8988T (cell line): ENCODE data around the gene GUCY1A2.
"Not testable (repeated sequence)": the region's sequence is repeated elsewhere in the genome, so short reads cannot be mapped to it uniquely, and the experiment has no call there.

ENCODE experiments used
- DNase-seq: peaks from one replicate; pipeline ENCODE4 v3.0.0; 2011

GUCY1A2 gene

DNA sequence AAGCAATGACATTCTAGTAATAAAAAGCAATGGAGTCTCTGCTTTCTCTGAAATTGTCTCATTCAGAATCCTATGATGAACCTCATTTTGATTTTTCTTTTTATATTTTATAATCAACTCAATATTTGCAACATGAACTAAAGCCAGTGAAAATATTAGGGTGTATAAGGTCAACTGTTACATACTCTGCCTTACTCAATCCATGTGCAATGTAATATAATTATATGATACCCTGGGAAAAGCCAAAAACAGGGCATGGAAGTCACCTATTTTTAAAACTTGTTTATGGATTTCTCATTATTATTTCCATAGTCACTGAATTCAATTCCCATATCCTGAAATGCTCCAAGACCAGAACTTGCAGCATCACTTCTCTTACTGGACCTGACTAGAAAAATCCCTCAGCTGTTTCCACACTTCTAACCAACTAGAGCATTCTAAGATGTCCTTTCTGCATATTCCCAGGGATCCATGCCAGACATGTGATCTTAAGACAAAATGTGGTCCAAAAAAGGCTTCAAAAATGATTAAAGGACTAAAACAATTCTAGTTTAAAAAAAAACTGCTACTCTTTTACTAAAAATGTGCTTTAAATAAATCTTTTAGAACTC is 97.3 kb downstream of the GUCY1A2 start:
- no peak for DNase-seq

DNA sequence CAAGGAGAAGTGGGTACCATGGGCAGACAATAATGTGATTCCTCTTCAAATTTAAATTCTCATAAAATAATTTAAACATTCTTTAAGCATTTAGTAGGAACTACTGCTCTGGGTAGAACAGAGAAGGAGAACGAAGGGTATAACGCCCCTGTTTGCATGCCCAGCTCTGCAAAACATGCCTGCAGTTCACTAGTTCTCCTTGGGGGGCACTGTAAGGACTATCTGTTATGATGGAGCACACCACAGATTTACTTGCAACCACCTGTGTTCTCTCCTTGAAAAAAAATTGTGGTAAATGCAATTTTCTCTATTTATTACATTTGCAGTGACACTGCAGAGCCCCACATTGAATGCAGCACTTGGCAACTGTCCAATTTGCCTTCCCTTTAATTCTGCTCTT is 100.3 kb downstream of the GUCY1A2 start:
- DNase-seq, result no peak

DNA sequence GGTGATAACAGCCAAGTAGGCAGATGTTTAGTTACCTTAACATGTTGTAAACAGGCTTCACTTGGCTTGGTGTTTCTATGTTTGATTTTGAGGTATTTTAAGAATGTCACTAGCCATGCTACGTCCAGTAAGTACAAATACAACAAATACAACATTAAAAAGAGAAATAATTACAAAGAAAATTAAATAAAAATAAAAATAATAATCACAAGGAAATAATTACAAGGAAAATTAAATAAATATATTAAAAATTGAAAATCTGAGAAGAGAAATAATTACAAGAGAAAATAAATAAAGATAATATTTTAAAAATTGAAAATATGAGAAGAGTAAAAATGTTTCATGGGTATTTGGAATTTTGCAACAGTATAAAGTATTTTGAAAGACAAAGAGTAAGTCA is 103.9 kb downstream of the GUCY1A2 start:
- DNase-seq, result no peak

DNA sequence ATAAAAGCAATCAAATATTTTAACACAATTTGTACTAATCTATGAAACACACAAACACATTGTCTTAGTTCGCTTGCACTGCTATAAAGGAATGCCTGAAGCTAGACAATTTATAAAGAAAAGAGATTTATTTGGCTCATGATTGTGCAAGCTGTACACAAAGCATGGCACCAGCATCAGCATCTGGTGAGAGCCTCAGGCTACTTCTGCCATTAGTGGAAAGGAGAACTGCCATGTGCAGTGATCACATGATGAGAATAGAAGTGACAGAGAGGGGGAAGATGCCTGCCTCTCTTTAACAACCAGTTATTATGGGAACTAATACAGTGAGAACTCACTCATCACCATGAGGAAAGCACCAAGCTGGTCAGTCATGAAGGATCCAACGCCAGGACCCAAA is 105.1 kb downstream of the GUCY1A2 start:
- no peak for DNase-seq

DNA sequence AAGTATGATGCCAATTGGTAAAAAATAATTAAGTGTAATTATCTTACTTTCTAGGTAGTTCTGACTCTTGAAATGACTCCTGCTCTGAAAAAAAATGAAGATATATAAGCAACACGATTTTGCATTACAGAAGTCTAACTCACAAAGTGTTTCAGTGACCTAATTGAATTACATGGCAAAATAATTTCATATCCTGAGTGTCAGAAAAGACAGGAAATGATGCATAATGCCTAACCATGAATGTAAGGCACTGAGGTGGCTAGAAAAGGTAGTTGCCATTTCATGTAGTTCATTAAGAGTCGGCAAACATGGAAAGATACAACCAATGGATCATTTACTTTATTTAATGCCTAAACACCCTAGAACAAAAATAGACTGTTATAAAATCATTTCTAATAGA is 113.5 kb downstream of the GUCY1A2 start:
- no peak for DNase-seq

DNA sequence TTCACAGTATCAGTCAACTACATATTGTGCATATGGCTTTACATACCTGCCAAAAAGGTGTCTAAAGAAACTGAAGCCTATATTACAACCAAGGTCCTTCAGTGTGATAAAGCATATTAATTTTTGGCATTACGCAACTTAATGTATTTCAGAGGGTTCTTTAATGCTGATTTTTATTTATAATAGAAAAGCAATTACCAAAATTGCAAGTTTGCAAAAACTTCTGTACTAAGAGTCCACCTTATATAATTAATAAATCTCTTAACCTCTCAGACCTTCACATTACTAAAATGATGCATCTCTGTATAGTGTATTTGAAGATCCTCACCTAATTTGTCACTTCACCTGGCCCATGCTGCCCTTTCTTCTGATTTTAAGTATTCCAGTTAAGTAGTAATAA is 128.6 kb downstream of the GUCY1A2 start:
- DNase-seq, result no peak

DNA sequence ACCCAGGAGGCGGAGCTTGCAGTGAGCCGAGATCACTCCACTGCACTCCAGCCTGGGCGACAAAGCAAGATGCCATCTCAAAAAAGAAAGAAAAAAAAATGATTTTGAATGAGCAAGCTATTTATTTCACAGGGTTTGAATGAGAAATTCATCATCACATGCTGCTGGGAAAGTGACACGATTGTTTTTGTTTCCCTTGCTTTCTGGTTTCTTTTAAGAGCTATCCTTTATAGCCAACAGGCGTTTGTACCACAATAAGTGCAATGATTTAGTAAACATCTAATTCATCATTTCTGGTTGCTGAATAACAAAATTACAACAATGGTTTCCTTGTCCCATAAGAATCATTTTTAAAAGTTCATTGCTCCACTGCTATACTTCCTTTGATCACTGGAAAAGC is 129.9 kb downstream of the GUCY1A2 start:
- no peak for DNase-seq

DNA sequence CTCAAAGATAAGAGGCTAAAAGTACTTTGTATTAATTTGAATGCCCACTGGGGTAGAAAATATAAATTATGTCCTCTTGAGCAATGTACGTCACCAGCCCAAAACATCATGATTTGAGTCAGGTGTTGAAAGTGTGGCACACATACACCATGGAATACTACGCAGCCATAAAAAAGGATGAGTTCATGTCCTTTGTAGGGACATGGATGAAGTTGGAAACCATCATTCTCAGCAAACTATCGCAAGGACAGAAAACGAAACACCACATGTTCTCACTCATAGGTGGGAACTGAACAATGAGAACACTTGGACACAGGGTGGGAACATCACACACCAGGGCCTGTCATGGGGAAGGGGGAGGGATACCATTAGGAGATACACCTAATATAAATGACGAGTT is 134.6 kb downstream of the GUCY1A2 start:
- DNase-seq, result not testable (repeated sequence)

DNA sequence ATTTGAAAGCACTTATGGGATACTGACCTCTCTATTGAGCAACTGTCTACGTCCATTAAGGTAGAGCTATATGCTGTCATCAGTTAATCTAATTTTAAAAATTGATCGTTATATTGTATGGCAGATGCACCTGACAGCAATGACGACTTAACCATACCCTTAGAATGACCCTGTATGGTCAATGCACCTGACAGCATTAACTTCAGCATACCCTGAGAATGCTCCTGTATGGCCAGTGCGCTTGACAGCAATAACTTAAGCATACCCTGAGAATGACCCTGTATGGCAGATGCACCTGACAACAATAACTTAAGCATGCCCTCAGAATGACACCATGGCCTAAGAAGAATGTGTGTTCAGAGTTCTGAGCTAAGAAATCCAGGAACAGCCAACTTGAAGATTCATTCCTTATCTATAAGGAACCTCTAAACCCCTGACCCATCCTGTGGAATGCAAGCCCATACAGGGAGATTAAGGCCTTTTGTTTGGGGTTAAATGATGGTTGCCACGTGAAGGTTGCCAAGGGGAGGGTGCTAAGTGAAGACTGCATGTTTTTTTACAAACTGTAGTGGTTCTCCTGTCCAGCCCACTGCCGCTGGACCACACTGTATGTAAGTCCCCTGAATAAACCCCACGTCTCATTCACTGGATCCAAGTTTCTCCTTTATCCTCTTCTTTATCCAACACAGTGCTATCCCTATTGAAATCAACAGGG is 138.3 kb downstream of the GUCY1A2 start:
- no peak for DNase-seq

DNA sequence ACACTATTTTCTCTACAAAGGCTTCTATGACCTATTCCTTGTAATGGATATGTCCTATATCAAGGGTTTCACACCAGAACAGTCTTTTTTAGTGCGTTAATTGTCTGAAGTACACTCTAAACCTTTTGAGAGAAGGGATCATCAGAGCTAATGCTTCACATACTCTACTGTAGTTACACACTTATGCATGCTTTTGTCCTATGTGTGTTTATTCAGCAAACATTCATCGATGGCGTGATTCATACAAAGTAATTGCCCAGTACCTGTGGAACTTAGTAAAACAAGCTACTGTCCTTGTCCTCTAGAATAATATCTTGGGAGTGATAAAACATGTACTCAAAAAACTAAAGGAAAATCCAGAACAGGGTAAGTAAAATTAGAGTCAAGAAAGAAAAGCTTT is 139.2 kb downstream of the GUCY1A2 start:
- DNase-seq, result no peak

DNA sequence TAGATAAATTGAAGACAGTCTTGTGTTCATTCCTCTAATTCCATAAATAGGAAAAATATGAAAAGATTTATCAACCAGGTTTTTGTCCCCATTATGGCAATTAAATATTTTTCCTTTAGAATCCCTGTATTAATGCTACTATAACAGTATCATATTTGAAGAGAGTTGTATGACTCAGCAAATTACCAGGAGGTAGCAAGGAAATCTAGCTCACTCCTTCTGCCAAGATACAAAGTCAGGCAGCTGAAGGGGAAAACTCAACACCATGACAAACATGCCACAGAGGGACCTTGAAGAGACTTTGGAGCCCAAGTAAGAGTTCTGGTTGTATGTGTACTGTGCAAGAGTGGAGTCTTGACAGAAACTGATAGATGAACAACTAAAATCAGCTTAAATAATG is 143.3 kb downstream of the GUCY1A2 start:
- no peak for DNase-seq

DNA sequence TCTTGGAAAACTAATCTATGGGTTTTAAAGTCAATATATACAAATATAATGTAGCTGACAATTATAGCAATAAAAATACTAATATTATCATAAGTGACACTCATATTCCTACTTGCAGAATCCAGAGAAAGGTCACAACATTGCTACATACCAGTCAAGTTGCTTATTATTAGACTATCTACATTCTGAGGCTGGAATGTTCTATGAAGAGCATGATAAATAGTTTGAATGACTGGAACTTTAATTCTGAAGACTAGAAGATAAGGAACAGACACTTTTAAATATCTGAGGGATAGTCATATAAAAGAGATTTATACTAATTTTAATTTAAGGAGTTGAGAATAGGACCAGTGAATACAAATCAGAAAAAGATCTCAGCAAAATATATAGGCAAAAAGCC is 146.0 kb downstream of the GUCY1A2 start:
- no peak for DNase-seq

DNA sequence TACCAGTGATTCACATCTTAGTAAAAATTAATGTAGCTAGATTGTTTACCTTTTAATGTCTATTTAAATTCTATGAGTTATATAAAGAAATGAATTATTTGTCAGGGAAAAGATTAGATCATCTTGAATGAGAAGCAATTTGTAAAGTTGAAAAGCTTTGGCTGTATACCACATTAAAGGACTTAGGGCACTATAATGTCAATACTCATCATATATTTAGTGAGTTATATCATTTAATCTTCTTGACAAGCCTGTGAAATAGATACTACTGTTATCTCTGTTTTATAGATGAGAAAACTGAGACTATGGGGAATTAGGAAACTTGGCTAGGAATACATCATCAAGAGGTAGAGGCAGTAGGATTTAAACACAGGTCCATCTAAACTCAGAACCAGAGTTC is 160.1 kb downstream of the GUCY1A2 start:
- DNase-seq, result no peak

DNA sequence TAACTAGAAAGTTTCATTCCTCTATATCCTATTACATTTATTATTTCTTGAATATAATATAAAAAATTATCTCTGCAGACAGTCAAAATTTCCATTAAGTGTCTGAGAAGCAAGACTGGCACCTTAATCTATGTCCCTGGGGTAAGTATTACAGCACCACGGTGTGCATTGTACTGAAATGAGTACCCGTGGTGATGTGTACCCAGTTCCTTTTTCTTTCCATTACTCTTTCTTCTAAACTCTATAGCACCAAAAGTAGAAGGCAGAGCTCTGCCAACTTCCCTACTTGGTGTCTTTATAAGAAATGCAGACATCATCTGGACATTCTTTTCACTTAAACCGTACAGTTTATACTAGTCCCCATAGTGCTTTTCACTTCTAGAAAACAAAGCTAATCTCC is 161.7 kb downstream of the GUCY1A2 start:
- DNase-seq, result no peak

DNA sequence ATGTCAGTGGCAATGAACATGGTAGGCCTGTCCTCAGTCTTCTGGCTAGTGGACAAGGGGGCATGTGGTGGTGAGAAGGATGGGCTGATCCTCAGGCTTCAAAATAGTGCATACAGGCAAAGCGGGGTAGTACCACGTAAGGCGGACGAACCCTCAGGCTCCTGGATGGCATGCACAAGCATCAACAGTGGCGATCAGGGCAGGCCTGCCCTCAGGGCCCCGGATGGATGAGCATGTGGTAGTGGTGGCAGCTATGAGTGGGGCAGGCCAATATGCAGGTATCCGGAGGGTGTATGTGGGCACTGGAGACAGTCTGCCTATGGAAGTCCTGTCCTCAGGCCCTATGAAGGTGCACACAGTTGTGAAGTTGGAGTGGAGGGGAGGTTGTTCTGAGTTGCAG is 163.8 kb downstream of the GUCY1A2 start:
- no peak for DNase-seq

DNA sequence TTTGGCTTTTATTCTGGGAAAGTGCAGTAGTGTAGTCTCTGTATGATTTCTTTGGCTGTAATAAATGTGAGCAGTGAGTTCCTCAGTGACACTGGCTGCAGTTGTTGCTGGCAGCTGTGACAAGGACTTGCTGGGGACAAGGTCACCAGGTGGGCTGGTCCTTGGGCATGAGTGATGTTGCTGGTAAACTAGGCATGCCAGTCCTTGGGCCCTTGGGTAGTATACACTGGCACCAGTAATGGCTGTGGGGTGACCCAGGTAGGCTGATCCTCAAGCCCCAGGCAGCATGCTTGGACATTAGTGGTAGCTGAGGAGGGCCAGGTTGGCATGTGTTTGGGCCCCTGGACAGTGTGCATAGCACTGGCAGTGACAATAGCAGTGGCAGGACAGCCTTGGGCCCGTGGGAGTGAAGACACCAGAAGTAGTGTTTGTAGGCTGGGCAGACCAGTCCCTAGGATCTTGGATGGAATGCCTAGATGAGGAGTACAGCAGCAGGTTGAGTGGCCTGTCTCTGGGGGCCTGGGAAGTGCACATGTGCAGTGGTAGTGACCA is 164.3 kb downstream of the GUCY1A2 start:
- no peak for DNase-seq

DNA sequence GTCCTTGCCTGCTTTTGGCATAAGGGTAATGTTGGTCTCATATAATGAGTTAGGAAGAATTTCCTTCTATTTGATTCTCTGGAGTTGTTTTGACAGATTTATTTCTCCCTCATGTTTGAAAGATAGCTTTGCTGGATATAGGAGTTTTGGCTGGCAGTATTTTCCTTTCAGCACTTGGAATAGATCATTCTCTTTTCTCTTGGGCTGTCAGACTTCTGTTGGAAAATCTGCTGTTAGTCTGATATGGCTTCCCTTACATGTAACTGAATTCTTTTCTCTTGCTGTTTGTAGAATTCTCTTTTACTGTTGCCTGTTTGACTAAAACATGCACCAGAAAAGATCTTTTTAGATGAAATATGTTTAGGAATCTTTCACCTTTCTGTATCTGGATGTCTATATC is 165.5 kb downstream of the GUCY1A2 start:
- no peak for DNase-seq

DNA sequence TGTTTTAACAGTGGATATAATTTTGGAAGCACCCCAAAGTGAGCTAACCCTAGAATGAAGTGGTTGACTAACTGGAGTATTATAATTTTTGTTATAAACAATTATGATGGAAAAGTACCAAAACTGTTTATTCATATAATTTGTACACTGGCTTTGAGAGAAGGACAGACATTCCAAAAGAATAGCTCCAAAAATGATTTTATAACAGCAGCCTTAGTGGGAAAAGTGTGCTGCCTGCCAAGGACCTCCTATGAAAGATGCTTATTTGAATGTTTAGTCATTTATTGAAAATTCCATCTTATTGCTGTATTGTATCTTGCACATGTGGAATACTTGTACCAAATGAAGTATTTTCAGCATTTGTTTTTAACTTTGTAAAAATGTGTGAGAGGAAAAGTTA is 169.8 kb downstream of the GUCY1A2 start:
- DNase-seq, result no peak

DNA sequence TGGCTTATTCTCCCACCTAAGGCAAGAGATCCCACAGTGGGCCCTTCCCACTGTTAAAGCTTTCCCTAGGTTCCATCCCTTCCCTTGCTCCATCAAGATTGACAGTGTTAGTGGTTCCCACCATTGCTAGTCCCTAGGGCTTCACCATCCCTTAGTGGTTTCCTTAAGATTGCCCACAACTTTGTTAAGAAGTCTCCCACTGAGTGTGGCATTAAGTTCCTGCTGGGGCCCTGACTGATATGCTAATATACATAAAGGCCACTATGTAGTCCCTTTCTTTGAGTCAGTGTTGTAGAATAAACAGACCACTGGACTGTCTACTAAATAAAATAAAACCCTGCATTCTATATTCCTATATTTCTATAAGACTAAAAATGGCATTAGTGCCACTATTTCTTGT is 176.1 kb downstream of the GUCY1A2 start:
- no peak for DNase-seq

DNA sequence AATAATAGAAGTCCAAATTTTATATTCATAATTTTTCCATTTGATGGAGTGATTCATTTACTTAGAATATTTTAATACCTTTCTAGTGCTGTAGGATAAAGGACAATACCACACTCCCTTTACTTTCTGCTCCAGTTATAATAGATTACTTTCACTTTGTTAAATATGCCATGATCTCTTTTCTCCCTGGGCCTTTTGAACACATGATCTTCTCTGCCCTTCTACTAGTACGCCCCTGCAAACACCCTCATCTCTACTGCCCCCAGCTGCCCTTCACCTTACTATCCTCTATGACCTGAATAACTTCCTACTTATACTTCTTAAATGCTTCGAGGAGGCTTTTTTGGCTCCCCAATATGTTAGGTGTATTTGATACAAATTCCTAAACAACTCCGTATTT is 177.3 kb downstream of the GUCY1A2 start:
- DNase-seq, result no peak

DNA sequence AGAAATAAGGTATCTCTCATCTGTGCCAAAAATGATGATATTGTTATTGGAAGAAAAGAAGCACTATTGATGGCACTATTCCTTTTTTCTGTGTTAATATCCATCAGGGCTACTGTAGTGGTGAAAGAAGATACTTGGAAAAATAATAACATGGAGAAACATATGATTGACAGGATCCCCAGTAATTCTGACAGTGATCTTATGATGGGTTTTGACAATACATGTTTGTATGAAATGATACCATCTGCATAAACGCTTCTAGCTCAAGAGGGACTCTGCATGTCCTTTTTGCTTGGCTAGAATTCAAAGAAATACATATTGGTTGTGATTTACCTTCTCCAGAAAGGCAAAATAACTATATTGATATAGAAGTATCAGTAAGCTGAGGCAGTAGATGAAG is 178.1 kb downstream of the GUCY1A2 start:
- DNase-seq, result no peak

DNA sequence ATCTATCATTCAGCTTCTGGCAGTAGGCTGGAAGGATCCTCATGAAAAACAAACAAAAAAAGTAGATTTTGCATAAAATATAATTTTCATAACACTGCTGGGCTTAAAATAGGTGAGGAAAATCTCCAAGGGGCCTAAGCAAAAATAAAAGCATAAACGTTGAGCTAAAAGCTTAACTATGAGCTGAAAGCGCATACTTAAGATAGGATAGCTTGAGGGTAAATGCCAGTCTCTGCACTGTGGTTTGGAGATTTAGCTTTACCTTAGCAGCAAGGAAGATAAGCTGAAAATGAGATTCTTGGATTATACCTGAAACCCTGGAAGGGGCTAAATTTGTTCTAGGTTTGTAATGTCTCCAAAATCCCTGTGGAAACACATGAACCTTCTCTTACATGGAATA is 183.7 kb downstream of the GUCY1A2 start:
- no peak for DNase-seq

DNA sequence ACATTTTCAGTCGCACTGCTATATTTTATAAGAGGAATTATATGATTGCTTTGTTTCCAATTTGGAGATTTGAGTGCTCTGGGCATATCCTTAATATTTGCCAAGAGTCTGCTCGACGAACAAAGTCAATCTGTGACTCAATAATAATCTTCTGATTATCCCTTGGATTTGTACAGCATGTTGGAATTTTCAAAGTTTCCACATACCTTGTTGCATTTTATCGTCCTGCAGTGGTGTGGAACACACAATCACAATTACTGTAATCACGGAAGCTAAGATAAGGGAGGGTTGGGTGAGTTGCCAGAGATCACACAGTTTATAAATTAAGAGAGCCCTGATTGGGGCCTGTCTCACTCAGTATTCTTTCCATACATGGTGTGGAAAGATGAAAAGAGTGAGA is 189.3 kb downstream of the GUCY1A2 start:
- no peak for DNase-seq

DNA sequence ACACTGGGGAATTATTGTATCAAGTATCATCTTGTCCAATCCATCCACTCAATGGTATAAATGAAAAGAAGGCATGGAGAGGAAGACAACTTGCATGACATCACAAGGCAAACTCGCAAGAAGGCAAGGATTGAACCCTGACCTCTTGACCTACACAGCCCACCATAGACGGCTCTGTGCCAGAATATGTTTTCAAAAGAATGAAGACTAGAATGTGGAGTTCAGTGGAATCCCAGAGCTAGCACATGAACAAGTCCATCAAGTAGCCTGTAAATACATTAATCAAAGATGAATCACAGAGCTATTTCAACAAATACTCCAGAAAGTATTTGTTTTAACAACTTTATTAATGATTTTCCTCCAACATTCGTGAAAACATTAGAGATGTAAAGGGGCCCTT is 189.7 kb downstream of the GUCY1A2 start:
- DNase-seq, result no peak

DNA sequence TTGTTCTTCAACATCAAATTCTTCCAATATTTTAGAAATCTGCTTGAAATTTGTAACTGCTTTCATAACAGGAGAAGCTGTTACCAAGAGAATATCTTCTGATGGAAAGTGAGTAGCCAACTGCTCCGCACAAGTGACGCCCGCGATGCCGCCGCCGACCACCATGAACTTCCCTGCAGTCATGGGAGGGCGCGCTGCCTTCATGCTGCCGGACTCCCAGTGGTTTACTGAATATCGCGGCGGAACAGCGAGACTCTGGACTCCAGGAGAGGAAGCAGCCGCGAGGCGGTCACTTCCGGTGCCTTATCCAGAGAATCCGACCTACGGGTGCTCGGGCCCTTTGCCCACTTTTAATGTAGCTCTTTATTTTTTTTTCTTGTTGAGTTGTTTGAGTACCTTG is 190.6 kb downstream of the GUCY1A2 start:
- DNase-seq, result no peak
